Left ventricle myocardium inferior (tissue), 1 donor: ENCODE results near the gene SULT1A3. TPM values are rescaled to one million over a fixed set of nuclear protein-coding genes. Genes with fewer than 3 reads are reported as not detected.

Experiments
- DNase-seq: peaks from one replicate; pipeline ENCODE4 v3.0.0-alpha.2; 2020
- H3K27ac ChIP-seq: fragments of 200-600 bp; replicated peaks from 2 replicates; pipeline ENCODE4 v1.8.0; 2021
- H3K27me3 ChIP-seq: fragments of 200-600 bp; 2 replicates; pipeline ENCODE4 v1.8.0; 2021; ENCODE audit warnings: low read depth
- H3K36me3 ChIP-seq: fragments of 200-600 bp; 2 replicates; pipeline ENCODE4 v1.8.0; 2021
- H3K4me1 ChIP-seq: fragments of 200-600 bp; 2 replicates; pipeline ENCODE4 v1.8.0; 2021
- H3K4me3 ChIP-seq: fragments of 200-600 bp; 2 replicates; pipeline ENCODE4 v1.8.0; 2021; ENCODE audit warnings: mild to moderate bottlenecking, moderate library complexity
- H3K9me3 ChIP-seq: fragments of 200-600 bp; replicated peaks from 2 replicates; pipeline ENCODE4 v1.8.0; 2021
- intact Hi-C: fragments of 100-400 bp; cut with micrococcal nuclease; formaldehyde crosslinking; loops from one replicate; pipeline ENCODE4 v1.11.0; 2022
- total RNA-seq: library from RNA; stranded (reverse); fragmentation: NEBNext Ultra II Directional; extraction: Animal tissue kit (Norgen Biotek cat#: 25700); gene quantifications from one replicate; pipeline ENCODE4 v1.2.1, GENCODE V29; 2021
- TF ChIP-seq, protein P1 (sequence below): fragments of 200-600 bp; IDR thresholded peaks from 2 replicates; pipeline ENCODE4 v1.8.0; 2021; ENCODE audit warnings: antibody characterized with exemption, mild to moderate bottlenecking, borderline replicate concordance
- donor health status: DM: no; HTN: yes; CAD: no; lungs with severe emphysema.

Gene SULT1A3
- total RNA-seq, 1 donor from 2014 or later, result 9.9 TPM

DNA sequence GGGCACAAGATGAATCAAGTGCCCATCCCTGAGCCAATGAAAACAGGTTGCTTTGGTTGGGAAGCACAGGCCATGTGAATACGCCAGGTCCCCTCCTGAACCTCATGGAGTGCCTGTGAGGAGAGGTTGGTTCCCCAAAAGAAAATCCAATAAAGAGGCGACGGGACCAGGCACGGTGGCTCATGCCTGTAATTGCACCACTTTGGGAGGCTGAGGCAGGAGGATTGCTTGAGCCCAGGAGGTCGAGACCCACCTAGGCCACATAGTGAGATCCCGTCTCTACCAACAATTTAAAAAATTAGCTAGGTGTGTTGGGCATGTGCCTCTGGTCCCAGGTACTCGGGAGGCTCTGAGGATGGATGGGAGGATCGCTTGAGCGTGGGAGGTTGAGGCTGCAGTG, 19.1 kb upstream of the SULT1A3 start:
- intact Hi-C loops, result no loop called here
- Histone ChIP-seq H3K4me1 (peaks cover 21% of the 10 kb centered on the region), H3K27me3 (no peaks in the 10 kb centered on the region), H3K4me3 (no peak overlapping the region), H3K9me3 (no peaks in the 10 kb centered on the region), H3K36me3 (no peaks in the 10 kb centered on the region), H3K27ac (no peak overlapping the region)
- TF ChIP-seq, protein P1, sequence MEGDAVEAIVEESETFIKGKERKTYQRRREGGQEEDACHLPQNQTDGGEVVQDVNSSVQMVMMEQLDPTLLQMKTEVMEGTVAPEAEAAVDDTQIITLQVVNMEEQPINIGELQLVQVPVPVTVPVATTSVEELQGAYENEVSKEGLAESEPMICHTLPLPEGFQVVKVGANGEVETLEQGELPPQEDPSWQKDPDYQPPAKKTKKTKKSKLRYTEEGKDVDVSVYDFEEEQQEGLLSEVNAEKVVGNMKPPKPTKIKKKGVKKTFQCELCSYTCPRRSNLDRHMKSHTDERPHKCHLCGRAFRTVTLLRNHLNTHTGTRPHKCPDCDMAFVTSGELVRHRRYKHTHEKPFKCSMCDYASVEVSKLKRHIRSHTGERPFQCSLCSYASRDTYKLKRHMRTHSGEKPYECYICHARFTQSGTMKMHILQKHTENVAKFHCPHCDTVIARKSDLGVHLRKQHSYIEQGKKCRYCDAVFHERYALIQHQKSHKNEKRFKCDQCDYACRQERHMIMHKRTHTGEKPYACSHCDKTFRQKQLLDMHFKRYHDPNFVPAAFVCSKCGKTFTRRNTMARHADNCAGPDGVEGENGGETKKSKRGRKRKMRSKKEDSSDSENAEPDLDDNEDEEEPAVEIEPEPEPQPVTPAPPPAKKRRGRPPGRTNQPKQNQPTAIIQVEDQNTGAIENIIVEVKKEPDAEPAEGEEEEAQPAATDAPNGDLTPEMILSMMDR, result no peak
- no peak for DNase-seq

DNA sequence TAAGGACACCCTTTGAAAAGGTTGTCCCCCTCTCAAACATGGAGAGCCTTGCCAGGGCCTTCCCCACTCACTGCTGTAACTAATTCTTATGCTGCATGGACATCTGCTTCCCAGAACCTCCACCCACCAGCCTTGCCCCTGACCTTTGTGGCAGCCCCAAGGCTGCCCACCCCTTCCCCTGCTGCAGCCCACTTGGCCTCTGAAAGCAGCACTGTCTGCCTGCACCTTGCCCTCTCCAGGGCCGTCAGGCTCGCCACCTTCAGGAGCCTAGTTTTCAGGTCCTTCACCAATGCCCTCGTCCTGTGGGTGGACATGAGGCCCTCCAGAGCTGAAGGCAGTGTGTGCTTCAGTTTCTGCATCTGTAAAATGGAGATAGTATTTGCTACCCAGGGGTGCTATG, 18.3 kb upstream of the SULT1A3 start:
- intact Hi-C loops, result no loop called here
- DNase-seq, result no peak
- Histone ChIP-seq H3K36me3 (no peaks in the 10 kb centered on the region), H3K27ac (no peak overlapping the region), H3K27me3 (no peaks in the 10 kb centered on the region), H3K9me3 (no peaks in the 10 kb centered on the region), H3K4me3 (no peak overlapping the region), H3K4me1 (peaks cover 21% of the 10 kb centered on the region)
- TF ChIP-seq, protein P1, result no peak

DNA sequence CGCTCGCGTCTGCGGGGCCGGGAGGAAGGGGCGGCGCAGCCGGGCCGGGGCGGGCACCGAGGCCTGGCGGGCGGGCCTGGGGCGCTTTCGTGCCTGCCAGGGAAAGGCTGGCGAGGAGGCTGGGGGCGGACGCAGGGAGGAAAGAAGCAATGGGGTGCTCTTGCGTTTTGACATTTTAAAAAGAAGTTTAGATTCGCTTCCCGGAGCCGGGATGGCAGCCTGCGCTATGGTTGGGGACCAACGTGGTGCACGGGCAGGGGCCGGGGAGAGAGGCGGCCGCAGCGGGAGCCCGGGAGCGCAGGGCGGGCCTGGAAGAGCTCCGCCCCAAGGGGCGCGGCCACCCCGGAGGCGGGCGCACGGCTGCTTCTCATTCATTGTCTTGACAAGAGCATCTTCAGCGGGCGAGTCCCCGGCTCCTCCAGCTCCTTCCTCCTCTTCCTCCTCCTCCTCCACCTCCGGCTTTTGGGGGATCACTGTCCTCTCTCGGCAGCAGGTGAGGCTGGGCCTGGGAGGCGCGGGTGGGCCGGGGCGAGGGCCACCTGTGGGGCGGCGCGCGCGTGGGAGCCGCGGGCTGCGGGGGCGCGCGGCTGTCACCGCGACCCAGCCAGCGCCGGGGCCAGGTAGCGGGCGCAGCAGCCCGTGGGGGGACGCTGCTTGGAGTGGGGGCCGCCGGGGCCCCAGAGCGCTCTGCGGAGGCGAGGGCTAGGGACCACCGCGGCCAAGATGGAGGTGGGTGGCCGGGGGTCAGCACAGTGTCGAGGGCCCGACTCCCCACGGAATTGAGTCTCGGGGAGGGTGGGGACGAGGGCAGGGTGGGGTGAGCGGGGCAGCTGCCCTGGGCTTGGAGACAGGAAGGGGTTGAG, 15.6 kb upstream of the SULT1A3 start, which contains the start of gene CORO1A:
Gene CORO1A, plus strand, starts transcription at position 370 of the 863 bp plus-strand sequence. CDS start 1,608 bp downstream, outside the sequence.
- Histone ChIP-seq H3K4me3 (peak within 1 kb of the TSS; percentile 75), H3K4me1 (peaks cover 26% of the 10 kb centered on the region), H3K9me3 (no peaks in the 10 kb centered on the region), H3K27me3 (no peaks in the 10 kb centered on the region), H3K36me3 (no peaks in the 10 kb centered on the region), H3K27ac (peak within 1 kb of the TSS; percentile 81)
- peak; percentile 86 for DNase-seq
- intact Hi-C loops, result no loop called here
- TF ChIP-seq, protein P1, result no peak

DNA sequence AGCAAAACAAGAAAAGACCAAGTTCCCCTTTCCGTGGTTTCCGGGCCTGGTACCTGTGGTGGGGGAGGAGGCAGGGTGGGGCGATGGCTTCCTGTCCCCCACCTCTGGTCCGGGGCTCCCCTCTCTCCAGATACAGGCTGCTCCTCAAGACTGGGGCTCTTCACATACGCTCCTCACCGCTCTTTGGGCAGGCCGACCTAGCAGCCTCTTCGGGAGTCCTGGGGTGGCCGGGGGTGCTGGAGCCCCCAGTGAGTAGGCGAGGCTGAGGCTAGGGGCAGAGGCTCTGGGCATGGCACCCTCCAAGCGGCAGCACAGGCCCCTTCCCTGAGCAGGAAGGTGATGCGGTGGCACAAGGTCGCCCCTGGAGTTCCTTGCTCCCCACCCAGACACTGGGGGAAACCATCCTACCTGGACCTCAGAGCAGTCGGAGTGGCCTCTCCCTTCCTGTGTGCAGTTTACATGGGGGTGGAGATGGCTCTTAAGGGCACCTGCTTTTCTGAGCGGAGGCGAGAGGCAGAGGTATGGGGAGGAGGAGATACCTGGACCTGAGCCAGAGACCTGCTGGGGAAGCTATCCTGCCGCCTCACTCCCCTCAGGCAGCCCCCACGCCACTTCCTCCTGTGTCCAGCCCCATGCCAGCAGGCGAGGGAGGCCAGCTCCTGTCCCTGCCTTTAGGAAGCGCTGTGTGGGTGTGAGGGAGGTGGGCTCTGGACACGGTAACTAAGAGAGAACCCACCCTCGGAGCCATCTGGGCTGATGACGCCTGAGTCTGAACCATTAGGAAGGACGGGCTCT, 14.8 kb upstream of the SULT1A3 start:
- H3K9me3 ChIP-seq, result no peaks in the 10 kb centered on the region
- H3K27ac ChIP-seq, result peak overlapping the region; percentile 47
- no peaks in the 10 kb centered on the region for H3K36me3 ChIP-seq
- intact Hi-C loops, result no loop called here
- peaks cover 26% of the 10 kb centered on the region for H3K4me1 ChIP-seq
- DNase-seq, result peak; percentile 28
- TF ChIP-seq, protein P1, result no peak
- peak overlapping the region; percentile 75 for H3K4me3 ChIP-seq
- no peaks in the 10 kb centered on the region for H3K27me3 ChIP-seq

DNA sequence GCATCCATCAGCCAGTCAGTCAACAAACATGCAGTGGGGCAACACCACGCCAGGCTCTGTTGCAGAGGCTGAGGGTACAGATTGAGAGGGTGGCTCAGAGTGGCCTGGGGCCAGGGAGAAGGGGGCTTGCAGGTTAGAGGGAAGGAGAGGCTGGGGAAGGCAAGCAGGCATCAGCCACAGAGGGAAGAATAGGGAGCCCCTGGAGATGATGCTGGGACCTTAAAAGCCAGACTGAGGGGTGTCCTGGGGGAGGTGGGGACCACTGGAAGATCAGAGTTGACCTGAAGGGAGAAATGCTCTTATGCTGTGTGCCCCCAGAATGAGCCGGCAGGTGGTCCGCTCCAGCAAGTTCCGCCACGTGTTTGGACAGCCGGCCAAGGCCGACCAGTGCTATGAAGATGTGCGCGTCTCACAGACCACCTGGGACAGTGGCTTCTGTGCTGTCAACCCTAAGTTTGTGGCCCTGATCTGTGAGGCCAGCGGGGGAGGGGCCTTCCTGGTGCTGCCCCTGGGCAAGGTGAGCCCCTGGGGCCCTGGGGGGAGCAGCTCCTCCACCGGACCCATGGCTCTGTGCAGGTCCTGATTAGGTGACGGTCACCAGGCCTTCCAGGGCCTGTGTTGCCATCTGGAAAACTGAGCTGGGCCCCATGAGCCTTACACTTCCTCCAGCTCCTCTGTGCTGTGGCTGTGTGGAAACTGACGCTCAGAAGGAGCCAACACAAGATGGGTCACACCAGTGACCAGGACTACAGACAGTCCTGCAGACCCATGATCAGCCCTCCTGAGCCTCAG, 14.0 kb upstream of the SULT1A3 start:
- no peaks in the 10 kb centered on the region for H3K9me3 ChIP-seq
- peak overlapping the region; percentile 47 for H3K27ac ChIP-seq
- DNase-seq, result peak; percentile 20
- peaks cover 26% of the 10 kb centered on the region for H3K4me1 ChIP-seq
- H3K4me3 ChIP-seq, result peak overlapping the region; percentile 75
- H3K27me3 ChIP-seq, result no peaks in the 10 kb centered on the region
- TF ChIP-seq, protein P1, result no peak
- intact Hi-C loops, result no loop called here
- H3K36me3 ChIP-seq, result no peaks in the 10 kb centered on the region
